Measurements from ENCODE around the gene KPNA6.
A peak's percentile ranks its signal among the peaks of the same experiment; 100 is the strongest.

Gene KPNA6

GRCh38 chr1:32194984-32195383 is 87.1 kb downstream of the KPNA6 start:
- no peak for DNase-seq

GRCh38 chr1:32195531-32195930 is 87.7 kb downstream of the KPNA6 start:
- DNase-seq: no peak

- DNase-seq: no peak
Measured at GRCh38 chr1:32195972-32196823, 88.3 kb downstream of the KPNA6 start.

- DNase-seq: no peak
Measured at GRCh38 chr1:32197074-32197473, 89.2 kb downstream of the KPNA6 start.

- DNase-seq: peak; percentile 63
Measured at GRCh38 chr1:32197837-32198236, 90.0 kb downstream of the KPNA6 start.

- no peak for DNase-seq
Measured at GRCh38 chr1:32198237-32199042, 90.6 kb downstream of the KPNA6 start.

GRCh38 chr1:32199043-32199716 is 91.3 kb downstream of the KPNA6 start:
- peak; percentile 37 for DNase-seq

- no peak for DNase-seq
Measured at GRCh38 chr1:32199717-32200072, 91.8 kb downstream of the KPNA6 start.

- peak; percentile 96 for DNase-seq
Measured at GRCh38 chr1:32200226-32201010, 92.6 kb downstream of the KPNA6 start, which contains the start of gene CCDC28B. Gene CCDC28B (plus strand): TSS chr1:32200595. CDS start chr1:32201936, 1,341 bp downstream.

GRCh38 chr1:32201011-32201855 is 93.4 kb downstream of the KPNA6 start:
- DNase-seq: peak; percentile 77

- no peak for DNase-seq
Measured at GRCh38 chr1:32204943-32205361, 97.1 kb downstream of the KPNA6 start.

GRCh38 chr1:32205401-32206370 is 97.8 kb downstream of the KPNA6 start, which contains the start of gene IQCC:
Gene IQCC (plus strand): TSS chr1:32205671. CDS start chr1:32205682, 11 bp downstream.
- peak; percentile 96 for DNase-seq

GRCh38 chr1:32208469-32208868 is 100.6 kb downstream of the KPNA6 start:
- no peak for DNase-seq

- DNase-seq: peak; percentile 62
Measured at GRCh38 chr1:32208891-32209328, 101.1 kb downstream of the KPNA6 start, which contains the start of gene DCDC2B. Gene DCDC2B (plus strand): TSS chr1:32209089. CDS start chr1:32209094, 5 bp downstream.

GRCh38 chr1:32215629-32216480 is 108.0 kb downstream of the KPNA6 start:
- peak; percentile 82 for DNase-seq

GRCh38 chr1:32216566-32216965 is 108.7 kb downstream of the KPNA6 start:
- no peak for DNase-seq

GRCh38 chr1:32219022-32219421 is 111.2 kb downstream of the KPNA6 start:
- no peak for DNase-seq

GRCh38 chr1:32220746-32221580 is 113.1 kb downstream of the KPNA6 start:
- no peak for DNase-seq

Measured in eye (tissue), 1 donor.